GM21390 (cell line): Measurements from ENCODE around the gene PLPP4.

Experiments used
- ATAC-seq: cut with Tn5 transposase; IDR thresholded peaks from one replicate; pipeline ENCODE4 v1.9.1; 2021; ENCODE audit not compliant: unreplicated experiment

PLPP4 gene

GRCh38 chr10:120485946-120486345 is 28.9 kb downstream of the PLPP4 start:
- ATAC-seq, result no peak

DNA sequence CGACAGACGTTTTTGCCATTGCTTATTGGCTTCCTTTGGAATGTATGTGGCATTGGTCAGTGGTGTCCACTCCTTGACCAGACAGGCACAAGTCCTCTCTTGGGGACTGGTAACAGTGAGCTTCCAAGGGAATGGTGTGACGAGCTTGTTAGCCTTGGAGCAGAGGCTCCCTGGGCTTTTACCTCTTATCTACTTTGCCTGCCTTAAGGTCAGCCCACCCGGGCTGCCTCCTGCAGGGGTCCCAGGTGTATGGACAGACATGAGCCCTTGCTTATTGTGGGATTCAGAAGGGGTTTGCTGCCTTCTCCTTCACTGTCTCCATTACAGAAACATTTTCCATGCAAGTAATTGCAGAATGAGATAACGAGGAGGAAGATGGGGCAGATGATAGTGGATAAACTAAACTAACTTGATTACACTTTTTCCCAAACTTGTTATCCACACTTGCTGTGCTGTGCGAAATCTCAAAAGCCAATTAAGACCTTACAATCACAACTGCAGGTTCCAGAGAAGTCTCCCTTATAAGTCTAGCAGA is 29.7 kb downstream of the PLPP4 start:
- ATAC-seq, result no peak

GRCh38 chr10:120490288-120490687 is 33.3 kb downstream of the PLPP4 start:
- no peak for ATAC-seq

- no peak for ATAC-seq
These were observed 35.3 kb downstream of the PLPP4 start for GRCh38 chr10:120492346-120492745.

DNA sequence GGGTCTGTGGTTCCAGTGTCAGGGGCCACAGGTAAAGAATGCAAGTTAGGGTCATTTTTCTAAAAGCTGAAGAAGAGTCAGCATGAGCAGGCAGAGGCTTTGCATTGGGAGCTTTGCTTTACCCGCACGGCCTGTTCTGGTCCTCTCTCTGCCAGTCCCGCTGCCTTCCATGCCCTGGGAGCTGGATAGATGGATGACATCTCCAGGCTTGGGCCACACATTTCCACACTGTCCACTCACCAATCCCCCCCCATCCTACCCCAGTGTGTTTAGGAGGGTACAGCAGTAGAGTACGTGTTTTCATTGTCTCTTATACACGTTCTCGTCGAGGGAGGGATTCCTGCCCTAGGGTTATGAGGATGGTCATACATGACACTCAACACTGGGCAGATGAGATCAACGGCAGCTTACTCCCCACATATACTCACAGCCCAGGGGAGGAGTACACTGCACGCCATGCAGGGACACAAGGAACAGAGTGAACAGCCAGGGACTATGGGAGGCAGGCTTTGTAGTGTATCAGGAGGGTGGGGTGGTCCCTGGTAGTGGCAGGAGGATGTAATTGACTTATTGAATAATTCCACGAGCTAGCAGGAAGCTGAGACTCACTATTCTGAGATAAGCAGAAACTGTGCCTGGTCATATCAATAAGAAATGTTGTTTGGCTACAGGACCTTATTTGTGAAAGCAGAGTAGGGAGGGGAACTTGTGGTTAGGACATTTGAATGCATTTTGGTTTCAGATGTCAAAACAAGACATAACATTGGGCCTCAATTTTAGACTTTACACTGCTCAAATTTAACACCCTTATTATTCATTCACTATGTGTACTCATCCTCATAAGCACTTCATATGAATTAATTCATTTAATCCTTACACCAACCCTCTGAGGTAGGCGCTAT is 36.6 kb downstream of the PLPP4 start:
- ATAC-seq, result peak; percentile 89

GRCh38 chr10:120494313-120494710 is 37.3 kb downstream of the PLPP4 start:
- ATAC-seq, result no peak

DNA sequence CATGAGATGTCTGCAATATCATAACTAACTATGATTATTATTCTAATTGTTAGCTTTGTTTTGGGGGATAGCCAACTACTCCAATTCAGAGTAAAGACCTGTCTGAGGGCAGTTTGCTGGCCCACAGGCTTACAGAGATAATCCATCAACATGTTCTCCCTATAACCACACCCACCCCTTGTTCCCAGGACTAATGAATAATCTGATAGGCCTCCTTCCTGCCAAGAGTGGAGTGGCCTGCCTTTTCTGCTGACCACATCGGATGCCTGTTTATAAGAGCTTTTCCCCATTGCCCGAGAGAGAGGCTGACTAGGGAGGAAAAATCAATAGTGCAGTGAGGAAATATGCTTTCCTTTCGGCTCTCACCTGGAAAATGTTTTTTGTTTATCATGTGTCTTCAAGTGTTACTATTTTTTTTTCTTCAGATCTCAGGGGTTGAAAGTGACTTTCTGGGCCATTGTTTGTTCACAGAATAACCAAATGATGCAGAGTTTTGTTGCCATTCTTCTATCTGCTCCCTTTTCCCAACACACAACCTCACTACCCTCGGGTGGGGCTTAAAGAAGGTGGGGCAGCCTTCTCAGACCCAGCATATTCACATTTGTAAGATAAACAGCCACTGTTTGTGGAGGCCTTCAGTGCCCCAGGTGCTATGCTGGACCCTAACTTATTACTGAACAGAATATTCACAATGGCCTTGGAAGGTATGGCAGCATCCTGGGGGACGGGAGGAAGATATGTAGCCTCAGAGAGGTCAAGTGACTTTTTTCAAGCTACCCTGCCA is 38.4 kb downstream of the PLPP4 start:
- no peak for ATAC-seq

DNA sequence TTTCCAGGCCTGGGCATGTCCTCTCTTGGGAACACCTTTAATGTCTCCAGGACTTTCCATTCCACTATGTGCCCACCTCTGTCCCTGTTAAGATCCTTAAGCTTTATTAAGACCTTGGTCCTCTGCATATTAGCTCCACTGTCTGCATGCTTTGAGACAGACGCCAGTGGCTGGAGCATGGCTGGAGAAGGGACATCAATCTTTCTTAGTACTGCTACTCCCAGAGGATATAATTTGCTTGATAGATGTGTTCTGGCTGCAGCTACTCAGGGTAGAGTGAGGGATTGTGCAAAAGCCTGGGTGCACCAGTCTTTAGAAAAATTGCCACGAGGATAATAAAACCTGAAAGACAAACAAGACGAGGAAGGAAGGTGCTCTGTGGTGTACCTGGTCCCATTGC is 42.9 kb downstream of the PLPP4 start:
- no peak for ATAC-seq

GRCh38 chr10:120503689-120504088 is 46.7 kb downstream of the PLPP4 start:
- ATAC-seq, result no peak

DNA sequence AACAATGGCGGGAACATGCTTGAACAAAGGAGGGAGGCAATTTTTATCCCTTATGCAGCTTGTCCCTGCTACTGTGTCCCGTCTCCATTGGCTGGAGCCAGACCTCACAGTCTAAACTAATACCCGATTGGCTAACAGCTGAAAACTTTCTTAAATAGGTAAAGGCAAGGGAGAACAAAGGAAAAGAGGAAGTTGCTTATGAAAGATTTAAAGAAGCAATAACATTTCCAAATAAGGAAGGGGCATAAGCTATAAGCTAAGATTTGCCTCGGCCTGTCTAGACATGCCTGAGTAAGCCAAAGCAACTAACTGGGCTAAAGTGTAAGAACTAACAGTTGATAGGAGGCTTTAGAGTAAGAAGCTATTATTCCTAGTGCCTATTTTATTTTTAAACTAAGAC is 47.2 kb downstream of the PLPP4 start:
- peak; percentile 53 for ATAC-seq

- ATAC-seq, result no peak
These were observed 48.0 kb downstream of the PLPP4 start for GRCh38 chr10:120505056-120505455.

DNA sequence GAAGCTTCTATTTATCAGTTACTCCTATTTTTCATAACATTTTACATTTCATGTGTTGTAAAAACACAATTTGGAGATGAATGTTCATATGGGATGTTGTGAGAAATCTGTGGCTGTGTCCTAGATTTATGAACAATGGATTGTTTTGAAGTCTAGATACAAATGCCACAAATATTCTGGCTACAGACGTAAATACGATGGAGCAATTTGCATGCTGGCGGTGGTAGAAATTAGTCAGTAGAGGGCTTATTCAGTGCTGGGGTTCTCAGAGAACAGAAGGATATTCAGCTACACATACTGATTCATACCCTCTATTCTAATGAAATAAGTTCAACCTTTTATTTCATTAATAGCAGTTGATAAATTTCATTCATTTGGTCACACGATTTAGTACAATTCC is 48.8 kb downstream of the PLPP4 start:
- no peak for ATAC-seq

GRCh38 chr10:120506674-120507073 is 49.6 kb downstream of the PLPP4 start:
- no peak for ATAC-seq

- ATAC-seq, result no peak
These were observed 50.1 kb downstream of the PLPP4 start for GRCh38 chr10:120507175-120507574.

DNA sequence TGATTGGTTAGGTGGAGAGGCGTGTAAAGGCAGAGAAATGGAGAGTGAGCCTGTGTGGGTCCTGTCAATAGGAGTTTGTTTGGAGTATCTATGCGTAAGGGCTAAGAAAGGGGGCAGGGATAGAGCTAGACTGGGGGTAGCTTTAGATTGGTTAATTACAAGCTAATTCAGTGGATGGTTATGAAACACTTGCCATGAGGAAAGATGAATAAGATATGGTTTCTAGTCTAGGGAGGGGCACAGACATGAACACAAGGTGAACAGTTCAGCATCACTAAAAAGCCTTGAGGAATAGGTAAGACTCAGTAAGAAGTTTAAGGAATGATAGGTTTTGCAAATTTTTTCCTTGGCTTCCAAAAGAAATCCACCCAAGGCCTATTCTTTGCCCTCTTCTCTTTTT is 50.6 kb downstream of the PLPP4 start:
- ATAC-seq, result no peak

GRCh38 chr10:120508393-120508792 is 51.4 kb downstream of the PLPP4 start:
- ATAC-seq, result no peak

GRCh38 chr10:120508966-120509365 is 51.9 kb downstream of the PLPP4 start:
- ATAC-seq, result no peak

DNA sequence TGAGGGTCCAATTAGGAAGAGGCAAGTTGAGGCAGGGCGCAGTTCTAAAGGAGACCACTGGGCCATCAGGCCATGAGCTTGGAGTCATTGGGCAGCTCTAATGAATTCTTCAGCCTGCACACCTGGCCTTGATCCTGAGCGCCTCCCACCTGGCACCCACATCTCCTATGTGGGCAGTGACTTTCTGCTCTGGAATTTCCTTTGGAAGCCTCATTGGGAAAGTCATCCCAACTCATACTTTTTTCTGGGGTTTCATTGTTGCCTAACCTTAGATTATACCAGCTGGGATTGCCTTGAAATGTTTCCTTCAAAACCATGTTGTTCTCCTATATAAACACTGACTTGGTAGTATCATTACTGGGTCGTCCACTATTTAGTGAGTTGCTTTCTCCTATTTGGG is 54.1 kb downstream of the PLPP4 start:
- no peak for ATAC-seq

GRCh38 chr10:120513307-120513796 is 56.3 kb downstream of the PLPP4 start:
- no peak for ATAC-seq

GRCh38 chr10:120514035-120514620 is 57.1 kb downstream of the PLPP4 start:
- no peak for ATAC-seq

- ATAC-seq, result no peak
These were observed 57.9 kb downstream of the PLPP4 start for GRCh38 chr10:120514959-120515358.
